ENCODE data around the gene ZBTB20. TPM values are rescaled to one million over a fixed set of nuclear protein-coding genes. Genes with fewer than 3 reads are reported as not detected.
"Not testable (repeated sequence)": the region's sequence is repeated elsewhere in the genome, so short reads cannot be mapped to it uniquely, and the experiment has no call there.

The ZBTB20 gene
- total RNA-seq, 1 donor from 2014 or later, result 3.9 TPM

- H3K36me3 ChIP-seq (ENCODE audit: control insufficient read depth, insufficient read depth, low read length), result no peaks in the 10 kb centered on the region
- no peak overlapping the region for H3K4me3 ChIP-seq (ENCODE audit: low read depth, low read length)
- no peak for TF ChIP-seq CTCF (IDR thresholded peaks at IDR 0.05; ENCODE audit: insufficient read depth, low read length, severe bottlenecking)
- DNase-seq (ENCODE audit: low read depth) (no peak), FAIRE-seq (no peak)
- H3K27me3 ChIP-seq (ENCODE audit: control insufficient read depth, insufficient read depth, low read length), result no peaks in the 10 kb centered on the region
Measured at GRCh38 chr3:115134648-115135347, 12.3 kb downstream of the ZBTB20 start.

- Histone ChIP-seq H3K36me3 (ENCODE audit: control insufficient read depth, insufficient read depth, low read length) (no peaks in the 10 kb centered on the region), H3K27me3 (ENCODE audit: control insufficient read depth, insufficient read depth, low read length) (no peaks in the 10 kb centered on the region), H3K4me3 (ENCODE audit: low read depth, low read length) (no peak overlapping the region)
- DNase-seq (ENCODE audit: low read depth) (no peak), FAIRE-seq (no peak)
- no peak for TF ChIP-seq CTCF (IDR thresholded peaks at IDR 0.05; ENCODE audit: insufficient read depth, low read length, severe bottlenecking)
Measured at GRCh38 chr3:115127208-115127607, 19.9 kb downstream of the ZBTB20 start.

- H3K36me3 ChIP-seq (ENCODE audit: control insufficient read depth, insufficient read depth, low read length), result no peaks in the 10 kb centered on the region
- no peaks in the 10 kb centered on the region for H3K27me3 ChIP-seq (ENCODE audit: control insufficient read depth, insufficient read depth, low read length)
- no peak for FAIRE-seq
- no peak overlapping the region for H3K4me3 ChIP-seq (ENCODE audit: low read depth, low read length)
- TF ChIP-seq CTCF (IDR thresholded peaks at IDR 0.05; ENCODE audit: insufficient read depth, low read length, severe bottlenecking), result no peak
- no peak for DNase-seq (ENCODE audit: low read depth)
Measured at GRCh38 chr3:115120597-115120996, 26.5 kb downstream of the ZBTB20 start.

GRCh38 chr3:115113367-115113766 lies 33.7 kb downstream of the ZBTB20 start:
- no peaks in the 10 kb centered on the region for H3K36me3 ChIP-seq (ENCODE audit: control insufficient read depth, insufficient read depth, low read length)
- no peak for DNase-seq (ENCODE audit: low read depth)

GRCh38 chr3:115111632-115112031 lies 35.5 kb downstream of the ZBTB20 start:
- H3K36me3 ChIP-seq (ENCODE audit: control insufficient read depth, insufficient read depth, low read length), result no peaks in the 10 kb centered on the region
- DNase-seq (ENCODE audit: low read depth) (no peak), FAIRE-seq (no peak)
- H3K4me3 ChIP-seq (ENCODE audit: low read depth, low read length), result no peak overlapping the region
- no peaks in the 10 kb centered on the region for H3K27me3 ChIP-seq (ENCODE audit: control insufficient read depth, insufficient read depth, low read length)
- TF ChIP-seq CTCF (IDR thresholded peaks at IDR 0.05; ENCODE audit: insufficient read depth, low read length, severe bottlenecking), result no peak

More at GRCh38 chr3:115113367-115113766, 33.7 kb downstream of the ZBTB20 start:
- Histone ChIP-seq H3K27me3 (ENCODE audit: control insufficient read depth, insufficient read depth, low read length) (no peaks in the 10 kb centered on the region), H3K4me3 (ENCODE audit: low read depth, low read length) (no peak overlapping the region)
- no peak for FAIRE-seq
- no peak for TF ChIP-seq CTCF (IDR thresholded peaks at IDR 0.05; ENCODE audit: insufficient read depth, low read length, severe bottlenecking)

GRCh38 chr3:115110830-115111229 lies 36.3 kb downstream of the ZBTB20 start:
- no peak for TF ChIP-seq CTCF (IDR thresholded peaks at IDR 0.05; ENCODE audit: insufficient read depth, low read length, severe bottlenecking)
- DNase-seq (ENCODE audit: low read depth) (no peak), FAIRE-seq (no peak)

GRCh38 chr3:115110066-115110465 lies 37.0 kb downstream of the ZBTB20 start:
- H3K4me3 ChIP-seq (ENCODE audit: low read depth, low read length); H3K36me3 ChIP-seq (ENCODE audit: control insufficient read depth, insufficient read depth, low read length); FAIRE-seq; H3K27me3 ChIP-seq (ENCODE audit: control insufficient read depth, insufficient read depth, low read length); DNase-seq (ENCODE audit: low read depth): not testable (repeated sequence)

More at GRCh38 chr3:115110830-115111229, 36.3 kb downstream of the ZBTB20 start:
- no peaks in the 10 kb centered on the region for H3K27me3 ChIP-seq (ENCODE audit: control insufficient read depth, insufficient read depth, low read length)
- H3K4me3 ChIP-seq (ENCODE audit: low read depth, low read length), result no peak overlapping the region
- no peaks in the 10 kb centered on the region for H3K36me3 ChIP-seq (ENCODE audit: control insufficient read depth, insufficient read depth, low read length)
